H4 (cell line): ENCODE results near the gene CCDC12. TPM values are rescaled to one million over a fixed set of nuclear protein-coding genes. Genes with fewer than 3 reads are reported as not detected.

Source experiments
- DNase-seq: peaks from one replicate; pipeline ENCODE4 v3.0.0-alpha.2; 2015; ENCODE audit warnings: low spot score
- total RNA-seq: library from RNA; depleted of rRNA; stranded (reverse); fragments of >200 nt; shearing (Covaris generic); gene quantifications from 2 replicates; pipeline ENCODE4 v1.2.3, GENCODE V29; 2014

The CCDC12 gene
- total RNA-seq, 1 experiment from 2014 or later: 15.1 TPM

DNA sequence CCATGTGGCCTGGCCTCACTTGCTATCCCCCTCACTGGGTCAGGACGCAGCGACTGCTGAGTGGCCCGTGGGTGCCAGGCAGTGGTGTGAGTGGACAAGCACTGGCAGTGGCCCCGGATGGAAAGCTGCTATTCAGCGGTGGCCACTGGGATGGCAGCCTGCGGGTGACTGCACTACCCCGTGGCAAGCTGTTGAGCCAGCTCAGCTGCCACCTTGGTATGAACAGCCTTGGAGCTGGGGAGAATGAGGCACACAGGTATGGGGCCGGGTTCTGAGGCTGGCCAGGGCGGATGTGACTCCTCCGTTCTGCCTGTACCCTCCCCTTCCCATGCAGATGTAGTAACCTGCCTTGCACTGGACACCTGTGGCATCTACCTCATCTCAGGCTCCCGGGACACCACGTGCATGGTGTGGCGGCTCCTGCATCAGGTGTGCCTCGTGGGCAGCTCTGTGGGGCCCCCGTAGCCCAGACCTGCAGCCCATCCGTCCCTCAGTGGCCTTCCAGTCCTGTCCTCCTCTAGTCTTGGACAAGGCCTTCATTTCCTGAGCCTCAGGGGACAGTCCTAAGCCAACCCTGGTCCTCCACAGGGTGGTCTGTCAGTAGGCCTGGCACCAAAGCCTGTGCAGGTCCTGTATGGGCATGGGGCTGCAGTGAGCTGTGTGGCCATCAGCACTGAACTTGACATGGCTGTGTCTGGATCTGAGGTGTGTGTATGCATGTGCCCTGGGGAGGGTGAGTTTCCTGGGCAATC lies 31.1 kb upstream of the CCDC12 start:
- no peak for DNase-seq

GRCh38 chr3:47007001-47007400 lies 30.5 kb upstream of the CCDC12 start:
- DNase-seq: no peak

- no peak for DNase-seq
Measured at GRCh38 chr3:47006145-47006651, 29.7 kb upstream of the CCDC12 start.

GRCh38 chr3:47005212-47006144 lies 28.9 kb upstream of the CCDC12 start:
- DNase-seq: no peak

GRCh38 chr3:47004369-47005211 lies 28.0 kb upstream of the CCDC12 start:
- DNase-seq: no peak

DNA sequence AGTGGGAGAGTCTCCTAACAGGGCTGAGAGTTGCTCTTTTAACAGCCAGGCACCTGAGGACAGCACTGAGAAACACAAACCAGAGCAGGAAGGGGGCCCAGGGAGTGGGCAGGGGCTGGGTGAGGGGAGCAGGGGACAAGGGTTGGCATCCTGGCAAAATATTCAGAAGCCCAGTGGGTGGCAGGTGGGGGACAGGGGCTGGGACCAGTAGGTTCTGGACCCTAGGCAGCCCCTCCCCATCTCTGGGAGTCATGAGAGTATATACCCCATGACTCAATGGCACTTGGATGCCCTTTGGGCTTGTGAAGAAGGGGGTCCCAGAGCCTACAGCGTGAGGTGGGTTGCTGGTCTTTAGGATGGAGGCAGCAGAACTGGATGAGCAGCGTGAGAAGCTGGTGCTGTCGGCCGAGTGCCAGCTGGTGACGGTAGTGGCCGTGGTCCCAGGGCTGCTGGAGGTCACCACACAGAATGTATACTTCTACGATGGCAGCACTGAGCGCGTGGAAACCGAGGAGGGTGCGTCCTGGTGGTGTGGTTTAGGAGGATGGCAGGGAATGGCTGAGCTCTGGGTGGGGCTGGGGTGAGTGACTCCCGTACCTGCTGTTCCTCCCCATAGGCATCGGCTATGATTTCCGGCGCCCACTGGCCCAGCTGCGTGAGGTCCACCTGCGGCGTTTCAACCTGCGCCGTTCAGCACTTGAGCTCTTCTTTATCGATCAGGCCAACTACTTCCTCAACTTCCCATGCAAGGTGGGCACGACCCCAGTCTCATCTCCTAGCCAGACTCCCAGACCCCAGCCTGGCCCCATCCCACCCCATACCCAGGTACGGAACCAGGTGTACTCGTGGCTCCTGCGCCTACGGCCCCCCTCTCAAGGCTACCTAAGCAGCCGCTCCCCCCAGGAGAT lies 27.2 kb upstream of the CCDC12 start:
- DNase-seq: no peak

GRCh38 chr3:47003056-47003410 lies 26.5 kb upstream of the CCDC12 start:
- no peak for DNase-seq

GRCh38 chr3:47002171-47003055 lies 25.9 kb upstream of the CCDC12 start:
- no peak for DNase-seq

GRCh38 chr3:47001731-47002170 lies 25.2 kb upstream of the CCDC12 start:
- no peak for DNase-seq

DNA sequence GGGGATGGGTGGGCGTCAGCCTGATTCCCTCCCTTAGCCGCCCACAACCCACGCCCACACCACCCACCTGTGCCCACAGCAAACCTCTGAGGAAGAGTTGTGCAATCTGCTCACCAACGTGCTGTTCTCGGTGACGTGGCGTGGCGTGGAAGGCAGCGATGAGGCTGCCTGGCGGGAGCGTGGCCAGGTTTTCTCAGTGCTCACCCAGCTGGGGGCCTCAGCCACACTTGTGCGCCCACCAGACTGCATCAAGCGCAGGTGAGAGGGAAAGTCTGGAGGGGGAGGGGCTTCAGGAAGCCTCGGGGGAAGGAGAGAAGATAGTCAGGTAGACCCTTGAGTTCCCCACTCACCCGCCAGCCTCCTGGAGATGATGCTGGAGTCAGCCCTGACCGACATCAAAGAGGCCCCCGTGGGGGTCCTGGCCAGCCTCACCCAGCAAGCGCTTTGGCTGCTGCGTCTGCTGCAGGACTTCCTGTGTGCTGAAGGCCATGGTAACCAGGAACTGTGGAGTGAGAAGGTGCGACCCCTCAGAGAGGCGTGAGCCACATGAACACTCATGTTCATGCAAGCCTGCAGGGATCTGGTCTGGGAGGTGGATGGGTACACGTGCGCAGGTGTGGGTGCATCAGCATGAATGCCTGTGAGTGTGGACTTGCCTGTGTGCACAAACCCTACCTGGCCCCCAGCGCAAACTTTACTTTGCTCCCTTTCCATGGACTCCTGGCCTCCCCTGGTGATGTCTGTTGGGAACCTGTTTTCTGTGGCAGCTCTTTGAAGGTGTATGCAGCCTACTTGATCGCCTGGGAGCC lies 24.6 kb upstream of the CCDC12 start:
- DNase-seq: no peak

DNA sequence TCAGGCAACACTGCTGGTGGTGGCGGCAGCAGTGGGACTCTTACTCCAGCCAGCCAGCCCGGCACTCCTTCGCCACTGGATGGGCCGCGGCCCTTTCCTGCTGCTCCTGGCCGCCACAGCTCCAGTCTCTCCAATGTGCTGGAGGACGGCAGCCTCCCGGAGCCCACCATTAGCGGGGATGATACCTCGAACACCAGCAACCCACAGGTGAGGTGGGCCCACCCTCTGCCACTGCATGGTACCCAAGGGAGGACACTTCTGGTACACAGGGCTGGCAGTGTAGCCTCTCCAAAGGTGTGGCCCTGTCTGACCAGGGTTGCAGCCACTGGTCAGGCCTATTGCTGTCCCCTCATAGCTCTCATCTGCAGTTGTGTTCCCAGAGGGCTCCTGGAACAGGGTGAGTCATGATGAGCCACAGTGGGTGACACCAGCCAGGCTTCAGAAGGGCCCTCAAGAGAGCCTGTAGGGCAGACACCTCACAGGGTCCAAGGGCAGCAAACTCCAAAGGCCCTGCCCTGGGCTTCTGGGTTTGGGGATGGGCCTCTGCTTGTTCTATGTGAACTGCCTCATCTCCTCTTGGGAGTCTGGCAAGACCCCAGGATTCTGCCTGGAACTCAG lies 23.8 kb upstream of the CCDC12 start:
- no peak for DNase-seq

GRCh38 chr3:46999516-47000197 lies 23.1 kb upstream of the CCDC12 start:
- DNase-seq: no peak

- DNase-seq: no peak
Measured at GRCh38 chr3:46998852-46999515, 22.4 kb upstream of the CCDC12 start.

DNA sequence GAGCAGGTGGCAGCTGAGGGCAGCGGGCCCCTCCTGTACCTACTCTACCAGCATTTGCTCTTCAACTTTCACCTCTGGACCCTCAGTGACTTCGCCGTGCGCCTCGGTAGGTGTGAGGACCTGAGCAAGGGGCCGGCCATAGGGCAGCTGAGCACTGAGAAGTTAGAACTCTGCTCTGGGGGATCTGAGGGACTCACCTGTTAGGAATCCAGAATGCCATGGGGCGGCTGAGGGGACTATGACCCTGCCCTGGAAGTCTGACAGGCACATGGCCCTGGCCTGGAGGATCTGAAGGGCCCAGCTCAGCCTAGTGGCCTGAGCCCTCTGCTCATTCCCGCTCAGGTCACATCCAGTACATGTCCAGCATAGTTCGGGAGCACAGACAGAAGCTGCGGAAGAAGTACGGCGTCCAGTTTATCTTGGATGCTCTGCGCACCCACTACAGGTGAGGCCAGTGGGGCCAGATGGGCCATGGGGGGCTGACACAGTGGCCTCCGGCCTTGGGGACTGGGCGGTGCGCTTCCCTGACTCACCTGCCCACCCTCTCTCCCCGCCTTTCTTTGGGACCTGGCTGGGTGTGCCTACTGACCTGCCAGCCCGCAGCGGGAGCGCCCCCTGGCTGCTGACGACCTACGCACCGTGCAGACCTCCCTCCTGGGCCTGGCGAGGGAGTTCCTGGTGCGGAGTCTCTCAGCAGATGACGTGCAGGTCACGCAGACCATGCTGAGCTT lies 21.7 kb upstream of the CCDC12 start:
- no peak for DNase-seq

DNA sequence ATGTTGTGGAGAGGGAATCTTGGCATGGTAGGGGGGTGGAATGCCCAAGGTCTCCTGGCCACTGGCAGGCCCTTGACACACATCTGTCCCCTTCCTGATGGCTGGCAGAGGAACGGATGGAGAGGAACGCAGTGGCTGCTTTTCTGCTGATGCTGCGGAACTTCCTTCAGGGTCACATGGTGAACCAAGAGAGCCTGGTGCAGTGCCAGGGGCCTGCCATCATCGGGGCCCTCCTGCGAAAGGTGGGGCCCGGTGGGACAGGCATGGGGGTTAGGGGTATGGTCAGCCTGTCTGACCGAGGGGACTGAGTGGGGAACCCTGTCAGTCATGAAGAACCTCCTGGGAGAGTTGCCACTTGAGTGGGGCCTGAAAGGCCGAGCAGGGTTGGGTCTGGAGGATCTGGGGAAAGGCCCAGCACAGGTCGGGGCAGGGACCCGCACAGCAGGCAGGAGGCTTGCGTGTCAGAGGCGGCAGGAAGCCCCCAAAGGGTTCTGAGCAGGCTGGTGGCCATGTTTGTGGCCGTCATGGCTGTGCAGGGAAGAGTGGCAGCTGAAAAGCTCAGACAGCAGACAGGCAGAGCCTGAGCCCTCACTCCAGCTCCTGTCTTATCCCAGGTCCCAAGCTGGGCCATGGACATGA lies 21.0 kb upstream of the CCDC12 start:
- no peak for DNase-seq
